NCI-H1417 treated with DMSO at 0.1 percent for 48 hours (cell line): Measurements from ENCODE around the gene TBX19.

ENCODE experiments used
- DNase-seq: peaks from one replicate; lab custom pipeline; 2025; lab: John Stamatoyannopoulos, UW

TBX19 gene

DNA sequence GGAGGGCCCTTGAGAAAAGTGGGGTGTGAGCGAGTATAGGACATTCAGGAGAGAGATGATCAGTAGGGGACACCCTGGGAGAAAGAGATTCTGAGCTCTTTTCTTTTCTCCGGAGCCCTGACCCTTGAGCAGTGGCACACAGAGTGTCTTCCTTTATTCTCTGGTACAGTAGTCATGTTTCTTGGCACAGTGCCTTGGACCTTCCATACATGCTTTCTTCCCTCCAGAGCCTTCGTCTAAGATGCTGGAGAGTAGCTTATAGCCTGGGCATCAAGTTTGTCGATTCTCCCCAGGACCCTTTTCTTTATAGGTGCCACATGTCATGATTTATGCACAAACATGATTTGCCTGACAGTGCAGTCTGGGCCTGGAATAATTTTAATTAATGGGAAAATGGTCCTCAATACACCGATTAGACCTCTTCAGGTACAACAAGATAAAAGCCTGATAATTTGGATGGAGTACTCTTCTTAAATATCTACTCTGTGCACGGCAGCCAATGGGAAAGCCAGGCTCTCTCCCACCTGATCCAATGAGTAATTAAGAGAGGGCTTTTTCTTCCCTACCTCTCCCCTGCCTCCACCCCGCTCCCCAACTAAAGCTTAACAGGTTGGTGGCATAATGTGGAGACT lies at the start of gene TBX19:
TSS of gene TBX19 (plus strand) at position 582 of the 632 bp plus-strand sequence. CDS start 214 bp downstream, outside the sequence.
- no peak for DNase-seq

DNA sequence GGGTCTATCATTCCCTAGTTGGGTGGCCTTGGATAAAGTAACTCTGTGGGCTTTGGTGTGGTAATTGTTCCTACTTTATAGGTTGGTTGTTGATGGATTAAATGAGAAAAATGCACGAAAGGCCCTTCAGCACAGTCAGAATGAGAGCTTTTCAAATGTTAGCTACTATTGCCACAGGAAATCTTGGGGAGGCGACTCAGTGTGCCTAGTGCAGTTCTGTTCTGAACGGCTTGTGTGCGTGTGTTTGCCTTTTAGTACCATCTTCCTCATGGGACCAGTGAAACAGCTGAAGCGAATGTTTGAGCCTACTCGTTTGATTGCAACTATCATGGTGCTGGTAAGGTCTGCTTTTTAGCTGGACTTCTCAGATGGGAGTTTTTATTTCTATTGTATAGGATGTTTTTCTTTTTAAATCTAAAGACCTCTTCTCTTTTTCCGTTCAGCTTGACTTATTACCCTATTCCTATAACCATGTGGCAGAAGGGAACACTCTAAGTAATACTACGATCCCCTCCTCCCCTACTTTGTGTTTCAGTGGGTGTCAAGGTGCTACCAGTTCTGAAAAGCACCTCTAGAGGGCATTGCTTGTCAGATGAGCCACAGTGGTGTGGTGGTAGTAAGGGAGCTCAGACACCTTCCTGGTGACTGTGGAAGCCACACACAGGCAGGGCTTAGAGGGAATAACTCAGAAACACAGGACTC lies 45.7 kb upstream of the TBX19 start:
- DNase-seq: no peak

DNA sequence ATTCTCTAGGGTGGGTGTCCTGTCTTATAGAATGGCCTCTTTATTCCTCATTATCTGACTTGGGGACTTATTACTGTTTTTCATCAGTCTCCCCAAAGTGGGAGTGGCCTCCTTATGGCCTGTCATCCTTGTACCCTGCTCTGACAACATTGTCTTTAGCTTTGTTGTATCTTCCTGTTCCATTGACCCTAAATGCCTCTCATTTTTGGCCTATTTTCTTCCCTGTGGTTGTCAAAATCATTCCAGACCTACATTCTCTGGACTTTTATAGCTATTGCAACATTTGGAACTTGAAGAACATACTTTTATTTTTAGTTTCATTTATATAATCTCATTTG lies 45.2 kb upstream of the TBX19 start:
- no peak for DNase-seq

DNA sequence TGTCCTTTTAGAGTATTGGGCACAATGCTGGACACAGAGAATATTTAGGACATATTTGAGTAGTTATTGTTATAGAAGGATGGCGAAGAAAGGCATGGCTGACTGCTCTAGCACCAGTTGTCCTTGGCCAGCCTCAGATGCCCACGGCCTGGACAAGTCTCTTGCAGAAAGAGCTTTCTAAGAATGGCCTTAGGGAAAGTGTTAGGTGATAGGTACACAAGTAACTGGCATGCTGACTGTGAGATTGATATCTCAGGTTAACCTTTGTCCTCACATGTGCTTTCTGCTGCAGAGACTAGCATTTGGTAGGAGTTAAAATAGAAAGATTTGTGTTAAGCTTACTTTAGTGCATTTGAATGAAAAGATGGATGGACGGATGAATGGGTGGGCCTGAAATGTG lies 44.7 kb upstream of the TBX19 start:
- no peak for DNase-seq

DNA sequence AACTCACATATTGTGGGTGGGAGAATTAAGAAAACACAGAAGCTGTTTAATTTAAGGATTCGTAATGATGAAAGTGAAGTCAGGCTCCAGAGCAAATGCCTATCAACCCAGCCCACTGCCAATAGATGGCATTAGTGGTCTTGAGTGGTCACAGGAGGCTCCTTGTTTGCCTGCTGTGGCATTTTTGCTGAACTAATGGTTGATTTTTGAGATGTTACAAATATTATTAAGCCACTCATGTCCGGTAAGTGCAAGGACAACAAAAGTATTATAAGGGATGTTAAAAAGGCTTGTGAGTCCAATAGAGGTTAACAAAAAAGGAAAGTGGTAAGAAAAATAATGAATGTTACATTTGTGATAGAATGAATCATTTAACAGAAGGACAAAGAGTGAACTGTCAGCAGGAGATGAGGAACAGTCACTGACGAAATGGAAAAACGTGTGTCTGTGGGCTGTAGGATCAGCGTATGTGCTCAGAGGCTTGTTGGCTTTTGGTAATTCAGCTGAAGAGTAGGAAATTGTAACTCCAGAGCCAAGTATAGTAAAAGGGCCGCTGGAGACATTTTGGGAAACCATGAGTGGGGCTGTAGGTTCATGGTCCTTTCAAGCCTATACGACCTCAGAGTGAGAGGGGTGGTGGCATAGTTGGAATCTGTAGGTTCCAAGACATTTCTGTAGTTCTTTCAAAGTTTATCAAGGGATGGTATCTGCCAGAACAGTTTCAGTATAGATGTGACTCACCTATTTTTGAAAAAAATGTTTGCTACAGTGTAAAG lies 43.7 kb upstream of the TBX19 start:
- DNase-seq: no peak

DNA sequence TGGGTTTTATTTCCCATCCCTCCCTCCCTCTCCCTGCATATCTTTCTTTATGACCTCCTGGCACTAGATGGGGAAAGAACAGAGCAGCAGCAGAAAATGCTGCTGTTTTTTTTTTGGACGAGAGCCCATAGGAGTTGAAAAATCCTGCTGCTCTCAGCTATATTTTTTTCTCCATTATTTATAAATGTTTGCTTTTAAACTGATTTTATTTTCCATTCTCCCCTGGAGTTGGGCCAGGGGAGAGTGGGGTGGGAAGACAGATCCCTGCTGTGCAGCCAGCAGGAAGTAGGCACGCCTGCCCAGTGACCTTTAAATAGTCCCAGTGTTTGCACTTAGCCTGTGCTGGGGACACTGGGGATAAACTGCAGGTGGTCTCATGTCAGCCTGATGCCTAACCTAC lies 37.5 kb upstream of the TBX19 start:
- peak; percentile 6 for DNase-seq

DNA sequence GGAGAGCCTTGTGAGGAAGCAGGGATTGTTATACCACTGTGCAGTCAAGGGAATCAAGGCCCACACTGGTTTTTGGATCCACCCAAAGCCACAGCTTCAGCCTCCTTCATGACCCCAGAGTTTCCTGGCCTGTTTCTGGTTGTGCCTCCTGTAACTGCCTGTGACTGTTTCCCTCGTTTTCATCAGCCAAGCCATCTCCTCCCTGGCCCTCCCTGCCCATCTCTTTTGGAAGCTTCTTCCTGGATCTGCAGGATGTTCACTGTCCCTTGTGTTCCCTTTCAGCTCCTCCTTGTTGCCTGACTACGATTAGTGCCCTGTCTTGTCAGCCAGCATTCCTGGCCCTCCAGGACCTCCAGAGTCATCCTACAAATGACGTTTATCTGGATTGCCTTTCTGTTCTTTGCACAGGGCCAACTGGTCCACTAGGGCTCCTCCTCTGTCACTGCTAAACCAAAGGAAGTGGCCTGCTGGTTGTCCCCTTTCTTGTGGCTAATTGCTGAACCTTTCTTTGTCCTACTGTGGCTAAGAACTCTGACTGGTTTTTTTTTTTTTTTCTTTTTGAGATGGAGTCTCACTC lies 37.0 kb upstream of the TBX19 start:
- no peak for DNase-seq

DNA sequence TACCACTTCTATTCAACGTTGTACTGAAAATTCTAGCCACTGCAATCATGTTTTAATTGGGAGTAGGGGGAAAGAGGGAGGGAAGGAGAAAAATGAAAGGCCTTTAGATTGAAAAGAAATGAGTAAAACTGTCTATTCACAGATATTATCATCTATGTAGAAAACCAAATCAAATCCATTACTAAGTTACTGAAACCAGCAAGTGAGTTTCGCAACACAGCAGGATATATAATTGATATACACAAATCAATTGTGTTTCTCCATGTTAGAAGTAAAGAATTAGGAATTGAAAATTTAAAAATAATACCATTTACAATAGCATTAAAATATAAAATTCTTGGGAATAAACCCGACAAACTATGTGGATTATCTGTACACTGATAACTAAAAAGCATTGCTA lies 35.6 kb upstream of the TBX19 start:
- no peak for DNase-seq

DNA sequence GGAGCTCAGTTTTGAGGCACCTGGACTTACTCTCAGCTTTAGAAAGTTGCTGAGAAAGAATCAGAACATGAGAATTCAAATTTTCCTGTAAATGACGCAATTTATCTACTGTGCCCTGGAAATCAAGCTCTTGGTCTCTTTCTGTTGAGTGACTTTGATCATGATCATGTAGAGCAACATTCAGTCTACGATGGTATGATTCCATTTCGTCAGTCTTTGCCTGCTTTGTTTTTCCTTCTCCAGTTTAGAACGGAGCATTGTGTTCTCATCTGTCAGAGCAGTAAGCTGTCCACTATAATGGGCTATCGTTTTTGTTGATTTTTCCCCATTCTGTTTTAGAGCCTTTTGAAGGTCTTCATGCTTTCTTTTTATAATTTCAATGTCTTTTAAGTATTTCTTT lies 34.2 kb upstream of the TBX19 start:
- no peak for DNase-seq

DNA sequence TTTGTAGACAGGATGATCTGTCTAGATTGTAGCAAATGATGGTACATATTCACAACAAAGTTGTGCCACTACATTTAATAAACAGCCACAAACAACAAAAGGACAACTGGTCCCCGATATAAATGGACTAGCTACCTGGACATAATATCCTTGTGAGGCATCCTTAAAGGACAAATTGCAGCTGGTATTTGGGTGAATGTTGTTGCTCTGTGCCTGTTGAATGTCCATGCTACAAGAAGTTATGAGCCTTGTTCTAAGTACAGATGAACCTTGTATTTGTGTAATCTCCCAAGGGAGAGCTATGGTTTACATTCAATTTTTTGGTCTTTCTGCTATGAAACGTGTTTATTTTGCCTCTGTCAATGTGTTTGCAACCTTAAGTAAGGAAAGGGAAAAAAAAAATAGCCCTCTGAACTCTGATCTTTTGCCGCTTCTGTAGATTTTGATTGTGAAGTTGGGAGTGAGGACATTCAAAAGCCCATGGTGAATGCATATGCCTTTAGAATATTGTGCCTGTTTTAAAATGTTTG lies 28.4 kb upstream of the TBX19 start:
- no peak for DNase-seq

DNA sequence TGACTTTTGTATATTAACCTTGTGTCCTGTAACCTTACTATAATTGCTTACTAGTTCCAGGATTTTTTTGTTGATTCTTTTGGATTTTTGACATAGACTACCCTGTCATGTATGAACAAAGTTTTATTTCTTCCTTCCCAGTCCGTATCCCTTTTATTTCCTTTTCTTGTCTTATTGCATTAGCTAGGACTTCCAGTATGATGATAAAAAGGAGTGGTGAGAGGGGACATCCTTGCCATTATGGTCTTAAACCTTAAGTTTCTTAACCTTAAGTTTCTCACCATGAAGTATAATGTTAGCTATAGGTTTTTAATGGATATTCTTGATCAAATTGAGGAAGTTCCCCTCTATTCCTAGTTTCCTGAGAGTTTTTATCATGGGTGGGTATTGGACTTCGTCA lies 24.5 kb upstream of the TBX19 start:
- no peak for DNase-seq

DNA sequence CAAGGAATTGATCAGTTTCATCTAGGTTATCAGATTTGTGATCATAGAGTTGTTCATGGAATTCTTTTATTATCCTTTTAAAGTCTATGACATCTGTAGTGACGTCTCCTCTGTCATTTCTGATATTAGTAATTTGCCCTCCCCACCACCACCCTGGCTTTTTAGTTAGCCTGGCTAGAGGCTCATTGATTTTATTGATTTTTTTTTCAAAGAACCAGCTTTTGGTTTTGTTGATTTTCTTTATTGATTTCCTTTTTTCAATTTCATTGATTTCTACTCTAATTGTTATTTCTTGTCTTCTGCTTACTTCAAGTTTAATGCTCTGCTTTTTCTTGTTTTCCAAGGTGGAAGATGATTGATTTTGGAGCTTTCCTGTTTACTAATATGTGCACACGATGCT lies 23.3 kb upstream of the TBX19 start:
- no peak for DNase-seq

DNA sequence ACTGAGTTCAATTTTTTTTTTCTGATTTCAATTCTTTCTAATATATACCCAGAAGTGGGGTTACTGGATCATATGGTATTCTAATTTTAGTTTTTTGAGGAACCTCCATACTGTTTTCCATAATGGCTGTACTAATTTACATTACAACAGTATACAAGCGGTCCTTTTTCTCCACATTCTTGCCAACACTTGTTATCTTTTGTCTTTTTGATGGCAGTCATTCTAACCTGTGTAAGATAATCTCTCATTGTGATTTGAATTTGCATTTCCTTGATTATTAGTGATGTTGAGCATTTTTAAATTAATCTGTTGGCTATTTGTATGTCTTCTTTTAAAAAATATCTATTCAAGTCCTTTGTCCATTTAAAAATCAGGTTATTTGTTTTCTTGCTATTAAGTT lies 21.1 kb upstream of the TBX19 start:
- no peak for DNase-seq

DNA sequence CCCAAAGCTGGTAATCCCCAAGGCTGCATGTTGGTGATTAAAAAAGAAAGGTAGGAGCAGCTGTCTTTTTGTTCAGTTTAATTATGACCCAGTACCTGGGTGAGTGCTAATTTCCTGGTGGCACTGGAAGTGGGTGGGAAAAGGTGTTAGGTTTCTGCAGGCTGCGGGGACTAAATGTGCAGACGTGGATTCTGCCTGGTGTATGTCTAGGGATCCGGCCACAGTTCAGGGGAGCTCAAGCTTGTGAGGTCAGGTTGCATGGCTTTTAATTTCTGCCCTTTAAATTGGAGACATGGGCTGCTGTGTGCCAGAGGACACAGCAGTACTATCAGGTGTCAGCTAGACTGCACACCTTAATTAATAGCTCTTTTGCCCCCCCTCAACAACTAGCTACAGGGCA lies 20.3 kb upstream of the TBX19 start:
- peak; percentile 64 for DNase-seq

DNA sequence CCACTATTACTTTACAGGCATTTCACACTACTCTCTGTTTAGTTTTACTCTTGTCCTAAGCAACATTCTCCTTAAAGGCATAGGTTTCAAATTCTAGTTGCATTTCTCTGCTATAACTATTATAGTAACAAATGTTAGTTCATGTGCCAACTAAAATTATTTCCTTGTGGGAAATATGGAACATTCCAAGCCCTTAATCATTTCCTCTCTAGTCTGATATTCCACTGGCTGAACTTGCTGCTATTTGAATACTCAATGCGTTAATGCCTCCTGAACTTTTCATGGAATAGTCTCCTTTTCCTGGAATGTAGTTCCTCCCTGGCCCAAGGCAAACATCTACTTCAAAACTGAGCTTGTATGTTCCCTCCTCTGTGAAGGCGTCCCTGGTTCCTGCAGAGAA lies 19.3 kb upstream of the TBX19 start:
- DNase-seq: no peak

DNA sequence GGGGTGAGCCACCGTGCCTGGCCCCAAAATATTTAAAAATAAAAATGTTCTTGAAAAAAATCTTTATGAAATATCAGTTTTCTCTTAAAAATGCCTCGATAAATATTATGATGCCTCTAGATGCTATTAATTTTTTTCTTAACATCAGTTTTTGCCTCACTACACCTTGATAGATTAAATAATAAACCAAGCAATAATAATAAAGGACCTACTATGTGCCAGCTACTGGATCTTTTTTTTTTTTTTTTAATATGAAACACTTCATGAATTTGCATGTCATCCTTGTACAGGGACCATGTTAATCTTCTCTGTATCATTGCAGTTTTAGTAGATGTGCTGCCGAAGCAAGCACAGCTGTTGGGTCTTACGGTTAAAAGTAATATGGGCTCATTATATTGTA lies 17.5 kb upstream of the TBX19 start:
- no peak for DNase-seq

DNA sequence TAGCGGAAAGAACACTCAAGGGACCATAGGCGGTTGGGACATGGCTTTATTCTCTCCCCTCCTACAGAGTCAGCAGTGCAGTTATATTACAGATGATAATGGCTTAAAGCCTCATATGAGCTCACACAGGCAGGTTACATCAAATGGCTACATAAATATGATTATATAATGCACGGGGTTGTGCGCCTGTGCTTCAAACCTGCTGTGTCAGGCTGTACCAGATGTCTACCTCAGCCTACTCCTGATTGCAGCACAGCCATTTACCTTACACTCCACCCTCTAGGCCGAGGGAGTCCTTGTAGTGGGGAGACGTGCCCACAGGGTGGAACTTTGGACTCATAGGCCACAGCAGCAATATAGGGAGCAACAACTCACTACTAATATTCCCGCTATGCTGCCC lies 16.4 kb upstream of the TBX19 start:
- no peak for DNase-seq

DNA sequence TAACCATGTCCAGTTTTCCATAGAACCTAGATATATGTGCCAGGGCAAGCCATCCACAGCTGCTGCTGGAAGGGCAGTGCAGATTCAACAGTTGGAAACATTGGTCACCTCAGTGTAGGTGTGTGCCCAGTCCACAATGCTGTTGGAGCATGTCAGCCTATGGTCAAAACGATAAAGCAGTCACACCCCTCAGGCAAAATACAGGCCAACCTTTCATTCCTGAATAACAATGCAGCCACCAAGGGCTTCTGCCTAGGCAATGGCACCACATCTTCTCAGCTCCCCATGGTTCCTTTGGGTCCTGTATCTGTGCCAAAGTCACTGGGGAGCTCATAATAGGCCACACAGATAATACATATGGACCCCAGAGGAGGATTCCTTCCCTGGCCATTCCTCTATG lies 15.1 kb upstream of the TBX19 start:
- DNase-seq: no peak

DNA sequence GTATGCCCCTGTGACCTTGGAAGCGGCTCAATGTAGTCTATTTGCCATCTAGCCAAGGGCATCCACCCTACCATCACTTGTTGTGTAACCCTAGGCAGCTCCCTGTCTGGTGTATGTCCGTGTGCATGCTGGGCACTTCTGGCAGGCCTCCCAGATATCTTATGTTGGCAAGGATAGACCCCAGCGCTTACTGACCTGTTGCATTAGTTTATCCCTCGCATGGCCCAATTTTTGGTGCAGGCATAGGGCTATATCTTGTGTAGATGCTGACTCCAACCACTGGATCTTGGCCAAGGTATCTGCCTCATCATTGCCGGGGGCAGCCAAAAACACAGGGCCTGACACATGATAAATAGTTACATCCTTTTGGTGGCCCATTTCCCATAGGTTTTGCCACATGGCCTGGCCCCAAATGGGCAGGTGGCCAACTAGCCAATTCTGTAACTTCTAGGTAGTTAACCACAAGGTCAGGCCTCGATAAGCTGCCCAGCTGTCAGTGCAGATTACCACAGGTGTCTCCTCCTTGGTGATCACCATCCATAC lies 14.0 kb upstream of the TBX19 start:
- DNase-seq: no peak

DNA sequence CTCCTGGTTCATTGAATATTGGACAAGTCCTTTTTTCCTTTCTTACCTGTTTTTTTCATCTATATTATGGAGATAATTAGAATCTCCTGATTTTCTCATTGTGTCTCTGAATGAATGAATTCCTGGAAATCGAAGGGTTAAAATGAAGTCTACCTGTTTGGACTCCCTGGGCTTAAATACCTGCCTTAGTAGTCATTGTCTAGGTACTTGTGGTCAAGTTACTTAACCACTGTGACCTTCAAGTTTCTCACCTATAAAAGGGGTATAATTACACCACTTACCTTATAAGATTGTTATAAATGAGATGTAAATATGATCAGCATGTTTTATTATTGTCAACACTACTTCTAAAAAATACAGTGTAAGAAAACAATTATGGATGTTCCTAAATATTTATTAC lies 9.0 kb upstream of the TBX19 start:
- no peak for DNase-seq

DNA sequence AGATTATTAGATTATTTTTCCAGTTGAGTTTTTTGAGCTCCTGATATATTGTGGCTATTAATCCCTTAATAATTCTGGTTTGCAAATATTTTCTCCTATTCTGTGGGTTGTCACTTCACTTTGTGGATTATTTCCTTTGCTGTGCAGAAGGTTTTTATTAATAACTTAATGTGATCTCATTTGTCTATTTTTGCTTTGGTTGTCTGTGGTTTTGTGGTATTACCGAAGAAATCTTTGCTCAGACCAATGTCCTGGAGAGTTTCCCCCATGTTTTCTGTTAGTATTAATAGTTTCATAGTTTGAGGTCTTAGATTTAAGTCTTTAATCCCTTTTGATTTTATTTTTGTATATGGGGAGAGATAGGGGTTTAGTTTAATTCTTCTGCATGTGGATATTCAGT lies 7.1 kb upstream of the TBX19 start:
- no peak for DNase-seq

DNA sequence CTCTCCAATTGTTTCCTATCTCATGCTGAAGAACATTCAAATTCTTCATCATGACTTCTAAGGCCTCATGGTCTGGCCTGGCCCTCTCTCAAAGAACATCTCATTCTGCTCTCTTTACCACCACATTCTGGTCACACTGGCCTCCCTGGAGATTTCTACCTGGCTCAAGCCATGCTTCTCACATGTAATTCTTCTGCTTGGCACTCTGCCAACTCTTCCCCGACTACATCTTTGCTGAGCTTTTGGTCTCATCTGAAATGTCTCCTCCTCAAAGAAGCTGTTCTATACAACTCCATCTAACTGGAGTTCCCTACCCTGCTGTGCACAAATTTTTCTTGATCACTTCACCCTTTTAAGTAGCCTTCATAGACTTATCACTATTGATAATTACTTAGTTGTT lies 1.4 kb upstream of the TBX19 start:
- DNase-seq: no peak
